Endothelial cell of umbilical vein (primary cell): ENCODE data around the gene TDRD9.

Experiments
- CTCF ChIP-seq, 2 donors: IDR thresholded peaks; 1 replicate in 1 of 2; 2 replicates in 1 of 2; pipeline ENCODE4 v1.5.1; 2011; ENCODE audit warnings: low read length in 2 of 2, mild to moderate bottlenecking in 2 of 2, moderate library complexity in 2 of 2, control low read depth in 1 of 2, inconsistent platforms in 1 of 2, low read depth in 1 of 2; ENCODE audit not compliant: insufficient read depth in 1 of 2; ENCODE audit errors: extremely low read depth in 1 of 2
- EZH2 ChIP-seq: IDR thresholded peaks from 2 replicates; pipeline ENCODE4 v1.6.1; 2012; ENCODE audit warnings: borderline replicate concordance, low read depth, mild to moderate bottlenecking, moderate library complexity, low read length, inconsistent platforms; ENCODE audit not compliant: severe bottlenecking
- POLR2A ChIP-seq: IDR thresholded peaks from 2 replicates; pipeline ENCODE4 v1.6.1; 2012; ENCODE audit warnings: low read depth, mild to moderate bottlenecking, control low read depth, low read length

- TF ChIP-seq CTCF (IDR thresholded peaks at IDR 0.05; ENCODE audit: extremely low read depth in 1 of 2, insufficient read depth in 1 of 2, low read depth in 1 of 2, low read length in 2 of 2) (no peak), EZH2 (no peak), POLR2A (no peak)
Measured at GRCh38 chr14:103941973-103942736, 13.9 kb downstream of the TDRD9 start, which contains the start of gene RD3L.
